Stimulated activated CD4-positive, alpha-beta T cell treated with anti-CD3 and anti-CD28 coated beads, Interleukin-12 subunit alpha, Interleukin-12 subunit beta, amount 100 ng/mL, for 4 hours (primary cell): ENCODE data around the gene DOCK1.

Experiments
- DNase-seq: peaks from one replicate; pipeline ENCODE4 v3.0.0-alpha.2; 2020

DOCK1 gene

DNA sequence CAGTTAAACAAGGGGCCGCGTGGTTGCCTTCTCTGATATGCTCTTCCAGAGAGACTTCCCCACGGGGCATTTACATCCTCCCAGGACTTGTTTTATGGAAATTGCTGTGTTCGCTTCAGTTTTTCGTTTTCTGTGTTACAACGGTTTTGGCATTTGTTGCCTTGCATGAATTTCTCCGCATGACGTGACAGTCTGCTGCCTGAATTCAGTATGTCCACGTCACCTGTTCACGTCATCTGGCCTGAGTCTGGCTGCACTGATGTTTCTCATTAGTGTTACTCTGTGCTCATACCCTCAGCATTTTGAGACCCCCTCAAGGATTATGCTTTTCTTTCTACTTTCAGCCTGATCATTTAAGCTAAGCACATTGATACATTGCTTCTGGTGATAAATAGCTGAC lies 340.2 kb downstream of the DOCK1 start:
- no peak for DNase-seq

DNA sequence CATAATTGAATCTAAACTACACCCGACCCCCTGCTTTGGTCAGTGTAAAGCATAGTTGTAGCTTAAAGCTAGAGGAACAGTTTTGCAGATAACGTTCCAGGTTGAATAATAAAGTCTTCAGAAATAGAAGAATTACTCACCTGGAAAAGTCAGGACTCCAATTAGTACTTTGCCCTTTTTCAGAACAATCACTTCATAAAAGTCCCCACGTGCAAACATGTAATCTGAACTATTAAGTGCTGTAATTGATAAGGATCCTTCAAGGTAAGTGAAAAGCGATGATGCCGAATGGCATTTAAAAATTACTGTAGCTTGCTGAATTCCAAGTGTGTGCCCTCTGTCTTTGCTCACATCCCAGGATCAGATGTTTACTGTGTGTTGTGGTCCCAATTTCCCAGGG lies 344.8 kb downstream of the DOCK1 start:
- DNase-seq = no peak

DNA sequence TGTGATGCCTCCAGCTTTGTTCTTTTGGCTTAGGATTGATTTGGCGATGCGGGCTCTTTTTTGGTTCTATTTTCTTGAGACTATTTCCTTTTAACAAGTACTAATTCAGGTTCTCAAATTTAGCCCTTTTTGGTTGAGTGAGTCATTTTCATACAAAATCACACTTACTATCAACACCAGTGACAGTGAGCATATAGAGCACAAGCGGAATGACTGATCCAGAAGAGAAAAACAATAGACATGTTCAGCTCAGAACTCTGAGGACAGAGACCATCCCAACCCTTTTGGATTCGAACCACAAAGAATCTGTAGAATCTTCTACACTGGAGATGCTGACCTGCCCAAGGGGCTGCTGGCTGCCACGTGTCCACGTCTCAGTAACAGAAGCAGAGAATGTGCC lies 347.6 kb downstream of the DOCK1 start:
- no peak for DNase-seq

DNA sequence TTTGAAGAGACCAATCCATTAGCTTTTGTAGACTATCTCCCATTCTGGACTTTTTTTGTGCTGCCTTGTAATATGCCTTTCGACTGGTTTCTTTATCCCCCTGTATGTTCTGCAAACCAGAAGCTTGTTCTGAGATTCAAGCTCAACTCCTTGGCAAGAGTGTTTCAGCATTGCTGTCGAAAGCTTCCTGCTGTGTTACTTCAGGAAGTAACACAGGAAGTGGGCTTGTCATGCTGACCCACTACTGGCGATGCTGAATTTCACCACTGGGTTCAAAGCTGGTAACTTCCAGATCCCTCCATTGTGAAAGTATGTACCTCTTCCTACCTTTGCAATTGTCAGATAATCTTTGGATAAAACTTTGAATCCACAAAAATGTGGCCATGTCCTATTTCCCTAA lies 349.0 kb downstream of the DOCK1 start:
- no peak for DNase-seq

DNA sequence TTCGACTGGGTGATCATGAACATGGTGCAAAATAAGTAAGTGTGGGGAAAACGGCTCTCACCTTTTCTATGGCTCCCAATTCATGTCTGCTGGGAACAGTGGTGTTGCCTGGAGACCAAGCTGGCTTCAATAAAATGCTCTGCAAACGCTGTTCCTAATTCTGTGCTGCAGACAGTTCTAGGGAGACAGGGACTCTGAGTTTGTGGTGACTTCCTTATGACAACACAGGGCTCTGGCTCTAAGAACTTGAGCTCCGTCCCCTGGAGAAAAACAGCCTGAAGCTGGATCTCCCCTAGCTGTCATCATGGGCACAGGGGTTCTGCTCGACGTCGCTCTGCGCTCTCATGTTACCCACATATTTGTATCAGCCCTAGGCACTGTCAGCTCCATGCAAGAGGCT lies 352.2 kb downstream of the DOCK1 start:
- DNase-seq = no peak

DNA sequence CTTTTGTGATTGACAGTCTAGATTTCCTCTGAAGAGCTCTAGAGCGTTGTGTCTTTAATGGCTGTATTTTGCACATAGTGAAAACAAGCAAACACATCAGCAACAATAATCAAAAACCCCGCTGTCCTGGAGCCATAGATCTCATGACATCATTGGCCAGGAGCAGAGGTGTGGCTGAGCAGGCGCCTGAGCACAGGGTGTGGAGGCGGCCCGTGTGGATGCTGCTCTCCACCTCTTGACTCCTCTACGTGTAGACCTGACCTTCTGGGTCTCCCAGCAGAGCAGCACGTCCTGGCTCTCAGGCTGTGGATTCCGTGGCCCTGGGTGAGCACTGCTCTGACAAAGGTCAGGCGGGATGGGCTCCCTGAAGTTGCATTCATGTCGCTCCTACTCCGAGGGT lies 354.1 kb downstream of the DOCK1 start:
- no peak for DNase-seq

DNA sequence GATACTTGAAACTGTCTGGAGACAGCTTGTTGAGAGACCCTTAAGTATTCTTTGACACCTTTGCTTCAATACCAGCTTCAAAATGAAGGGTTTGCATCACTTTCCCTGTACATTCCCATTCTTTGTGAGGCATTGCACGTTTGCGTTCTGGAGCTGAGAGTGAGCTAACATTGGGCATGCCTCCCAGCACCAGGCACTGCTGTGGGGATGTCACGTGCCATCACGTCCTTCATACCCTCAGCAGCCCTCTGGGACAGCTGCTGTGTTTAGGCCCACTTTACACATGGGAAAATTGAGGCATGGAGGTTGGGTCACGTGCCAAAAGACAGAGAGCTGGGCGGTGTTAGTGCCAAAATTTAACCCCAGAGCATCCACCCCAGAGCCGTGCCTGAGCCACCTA lies 357.4 kb downstream of the DOCK1 start:
- DNase-seq = no peak

DNA sequence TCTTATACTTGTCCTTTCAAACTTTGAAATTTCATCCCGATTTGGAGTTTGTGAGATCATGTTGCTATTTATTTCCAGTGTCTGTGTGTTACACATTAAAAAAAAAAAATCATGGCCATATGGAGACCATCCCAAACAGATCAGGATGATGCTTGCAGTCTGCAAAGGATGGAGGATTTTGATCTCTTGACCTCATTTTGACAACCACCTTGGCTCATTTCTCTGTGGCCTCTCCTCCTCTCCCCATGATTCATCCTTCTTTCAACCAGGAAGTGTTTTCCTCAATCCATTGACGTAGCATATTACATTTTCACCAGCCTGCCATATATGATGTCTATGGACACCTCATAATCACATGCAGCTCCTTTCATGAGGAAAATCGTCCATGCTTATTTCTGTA lies 360.1 kb downstream of the DOCK1 start:
- no peak for DNase-seq

DNA sequence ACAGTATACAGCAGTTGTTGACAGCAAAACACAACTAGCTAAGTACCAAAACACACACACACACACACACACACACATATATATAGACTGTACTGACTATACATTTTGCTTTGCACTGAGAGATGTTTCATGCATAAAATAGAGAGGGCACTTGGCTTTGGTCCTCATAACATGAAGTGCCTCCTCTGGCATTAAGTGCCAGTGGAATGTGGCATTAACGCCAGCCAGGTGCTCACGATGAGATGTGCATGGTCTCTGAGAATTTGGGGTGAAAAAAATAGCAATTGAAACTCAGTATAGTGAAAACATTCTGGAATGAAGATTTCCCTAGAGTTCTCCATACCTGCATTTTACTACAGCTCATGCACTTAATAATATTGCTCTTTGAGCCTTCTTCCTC lies 361.2 kb downstream of the DOCK1 start:
- no peak for DNase-seq

DNA sequence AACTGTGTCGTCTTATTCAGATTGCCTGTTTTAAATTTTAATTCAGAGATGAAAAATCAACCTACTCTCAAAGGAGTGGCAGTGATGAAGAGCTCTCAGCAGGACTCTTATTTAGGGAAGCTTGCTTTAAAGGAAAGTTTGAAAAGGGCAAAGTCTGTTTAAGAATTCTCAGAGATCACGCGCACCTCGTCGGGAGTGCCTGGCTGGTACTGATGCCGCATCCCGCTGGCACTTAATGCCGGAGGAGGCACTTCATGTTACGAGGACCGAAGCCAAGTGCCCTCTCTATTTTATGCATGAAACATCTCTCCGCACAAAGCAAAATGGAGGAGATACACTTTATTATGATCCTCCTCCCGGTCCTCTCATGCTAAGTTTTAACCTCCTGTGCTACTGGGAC lies 362.2 kb downstream of the DOCK1 start:
- DNase-seq = no peak

DNA sequence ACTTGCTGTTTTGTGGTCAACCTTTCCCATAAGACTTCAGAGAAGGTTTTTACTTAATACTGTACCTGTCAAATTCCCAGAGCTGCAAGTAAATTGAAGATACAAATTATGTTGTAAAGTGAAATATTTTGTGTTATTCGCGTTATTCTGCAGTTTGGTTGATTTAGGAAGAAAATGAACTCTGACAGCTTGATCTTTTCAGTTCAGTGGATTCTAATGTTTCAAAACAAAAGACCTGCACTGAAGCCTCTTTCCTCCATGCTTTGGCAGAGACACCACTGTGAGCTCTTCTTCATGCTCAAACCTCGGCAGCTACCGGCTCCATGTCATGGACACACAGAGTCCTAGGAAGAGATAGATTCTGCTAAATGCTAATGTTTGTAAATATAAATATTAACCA lies 366.8 kb downstream of the DOCK1 start:
- no peak for DNase-seq

DNA sequence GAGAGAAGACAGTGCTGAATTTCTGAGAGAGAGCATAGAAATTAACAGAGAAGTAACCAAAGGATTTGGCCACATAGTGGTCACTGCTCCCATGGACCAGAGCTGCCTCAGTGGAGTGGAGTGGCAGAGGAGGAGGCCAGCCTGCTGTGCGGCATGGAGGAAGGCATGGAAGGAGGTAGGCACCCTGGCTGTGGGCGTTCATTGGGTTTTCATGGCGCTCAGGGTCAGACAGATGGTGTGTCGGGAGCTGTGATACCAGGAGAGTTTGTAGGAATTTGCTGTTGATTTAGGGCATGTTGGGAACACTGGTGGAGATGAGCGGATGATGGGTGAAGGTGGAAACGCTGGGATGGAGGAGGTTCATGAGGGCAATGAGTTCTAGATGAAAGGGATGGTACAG lies 370.0 kb downstream of the DOCK1 start:
- no peak for DNase-seq

DNA sequence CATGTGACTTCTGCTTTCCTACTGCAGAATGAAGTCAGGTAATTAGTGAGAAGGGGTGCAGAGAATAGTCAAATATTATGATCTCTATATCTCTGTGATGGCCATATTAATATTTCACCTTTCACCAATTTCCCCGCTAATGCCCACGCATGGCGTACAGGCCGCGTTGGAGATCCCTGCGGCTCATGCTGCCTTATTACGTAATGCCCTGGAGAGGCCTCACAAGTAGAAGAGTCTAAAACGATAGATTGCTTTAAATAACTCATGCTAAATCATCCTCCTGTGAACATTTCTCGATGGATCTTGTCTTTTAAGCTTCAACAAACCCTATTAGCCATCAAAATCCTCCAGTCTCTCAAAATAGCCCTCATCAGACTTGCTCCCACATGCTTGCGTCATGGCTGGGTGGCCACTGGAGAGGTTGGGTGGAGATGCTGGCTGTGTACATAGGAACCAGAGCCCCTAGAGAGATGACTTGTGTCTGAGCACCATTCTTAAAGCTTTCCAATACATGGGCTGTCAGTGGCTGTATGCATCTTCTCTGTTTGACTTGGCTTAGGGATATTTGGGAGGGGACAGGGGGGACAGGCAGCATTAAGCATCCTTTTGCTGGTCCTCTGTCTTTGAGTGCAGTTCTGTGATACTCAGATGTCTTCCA lies 370.7 kb downstream of the DOCK1 start:
- no peak for DNase-seq

DNA sequence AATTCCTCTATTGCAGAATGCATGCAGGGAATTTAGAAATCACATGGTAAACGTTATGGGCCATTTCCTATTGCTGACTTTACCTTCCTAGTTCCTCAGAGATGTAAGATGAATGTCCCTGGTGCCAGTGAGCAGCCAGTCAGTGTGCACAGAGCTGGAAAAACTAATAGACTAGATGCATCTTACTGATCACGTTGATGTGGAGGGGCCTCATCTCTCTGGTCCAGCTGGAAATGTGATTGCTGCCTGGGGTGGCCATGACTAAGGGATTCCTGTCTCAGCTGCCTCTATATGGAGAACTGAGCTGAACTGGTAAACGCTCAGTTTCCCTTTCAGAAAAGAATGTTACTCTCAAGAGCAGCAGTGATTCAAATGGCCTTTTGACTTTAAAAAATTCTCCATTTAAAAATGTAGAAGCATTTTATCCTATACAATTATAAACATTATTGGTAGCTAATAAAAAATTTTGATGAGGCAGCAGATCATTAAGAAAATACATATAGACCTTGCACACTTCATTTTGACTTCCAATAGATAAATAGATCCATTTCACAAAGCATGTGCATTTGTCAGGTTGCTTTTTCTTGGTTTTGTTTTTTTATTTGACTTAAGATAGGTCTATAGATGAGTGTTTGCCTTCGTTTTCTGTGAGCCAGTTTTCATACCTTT lies 371.7 kb downstream of the DOCK1 start:
- no peak for DNase-seq

DNA sequence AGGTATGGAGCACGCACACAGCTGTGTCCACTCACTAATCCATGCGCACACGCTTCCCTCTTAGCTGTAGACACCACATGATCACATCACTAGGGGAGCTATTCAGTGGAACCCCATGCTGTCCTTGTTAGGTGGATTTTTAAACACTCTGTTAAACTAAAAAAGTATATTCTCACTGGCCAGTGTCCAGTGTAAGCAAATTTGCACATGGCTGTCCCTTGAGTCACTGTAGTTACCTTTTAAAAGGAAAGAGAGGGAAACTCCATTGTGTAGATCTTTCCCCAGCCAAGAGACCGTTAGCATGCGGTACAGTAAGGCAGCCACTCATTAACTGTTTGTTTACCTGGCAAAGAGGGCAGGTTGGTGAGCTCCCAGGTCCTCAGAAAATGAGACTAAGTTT lies 372.8 kb downstream of the DOCK1 start:
- no peak for DNase-seq

DNA sequence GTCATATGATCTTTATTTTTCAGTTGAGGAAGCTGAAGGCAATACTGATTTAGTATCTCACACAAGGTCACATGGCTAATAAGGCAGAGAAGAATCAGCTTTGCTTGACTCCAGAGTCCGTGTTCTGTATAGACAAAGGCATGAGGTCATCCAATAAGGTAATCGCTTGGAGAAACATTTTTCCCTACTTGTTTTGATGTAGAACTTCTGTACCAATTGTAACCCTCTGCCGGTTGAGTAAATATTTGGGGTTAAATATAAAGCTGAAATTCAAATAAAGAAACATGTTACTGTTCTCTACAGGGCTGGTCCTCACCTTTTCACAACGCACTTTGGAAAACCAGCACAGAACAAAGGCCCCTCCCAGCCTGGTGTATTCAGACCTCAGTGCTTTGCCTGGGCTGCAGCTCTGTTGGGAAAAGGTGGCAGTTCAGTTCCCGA lies 374.1 kb downstream of the DOCK1 start:
- no peak for DNase-seq

DNA sequence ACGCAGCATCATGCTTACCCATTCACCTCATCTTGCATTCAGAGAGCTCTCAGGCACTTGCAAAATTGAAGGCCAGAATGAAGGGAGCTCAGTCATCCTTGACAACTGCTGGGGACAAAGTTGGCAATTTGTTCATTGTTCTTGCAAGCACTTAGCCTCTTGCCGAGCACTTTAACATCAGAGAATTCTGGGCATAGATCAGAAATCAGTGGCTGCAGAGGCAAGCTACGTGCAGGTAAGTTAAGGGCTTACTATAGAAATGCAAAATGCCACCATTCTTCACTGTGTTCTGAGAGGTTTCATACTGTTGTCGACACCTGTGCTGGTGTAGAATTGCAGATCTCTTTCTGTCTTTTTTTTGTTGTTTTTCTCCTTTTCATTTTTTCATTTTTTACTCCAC lies 375.2 kb downstream of the DOCK1 start:
- DNase-seq = no peak

DNA sequence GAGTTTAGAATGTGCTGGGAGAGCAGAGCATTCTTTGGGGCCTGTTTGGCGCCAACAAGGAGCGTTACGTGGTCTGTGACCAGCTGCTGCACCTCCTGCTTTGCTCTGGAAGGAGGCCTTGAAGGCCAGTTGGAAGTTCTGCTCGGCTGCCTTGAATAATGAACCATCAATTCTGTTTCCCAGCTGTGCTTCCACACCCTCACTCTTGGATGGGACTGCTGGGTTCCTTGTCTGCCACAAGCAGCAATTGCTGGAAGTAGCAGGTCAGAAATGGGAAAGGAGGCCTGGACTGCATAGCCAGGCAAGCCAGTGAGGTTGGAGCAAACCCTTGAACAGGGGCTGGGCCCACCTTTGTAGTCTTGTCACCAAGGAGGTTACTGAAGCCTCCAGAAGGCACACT lies 377.8 kb downstream of the DOCK1 start:
- no peak for DNase-seq

DNA sequence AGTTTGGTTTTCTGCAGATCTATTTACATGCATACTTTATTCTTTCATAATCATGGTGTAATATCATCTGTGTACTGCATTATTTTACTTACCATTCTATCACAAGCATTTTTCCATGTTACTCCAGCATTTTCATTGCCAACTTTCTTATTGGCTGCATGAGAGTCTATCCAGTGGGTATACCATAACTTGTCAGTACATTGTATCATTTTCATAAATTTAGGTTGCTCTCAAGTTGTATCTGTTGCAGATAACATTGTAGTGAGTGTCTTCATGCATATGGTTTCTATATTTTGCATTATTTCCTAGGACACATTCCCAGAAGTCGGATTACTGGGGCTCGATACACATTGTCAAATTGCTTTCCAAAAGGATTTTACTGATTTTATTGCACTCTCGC lies 378.3 kb downstream of the DOCK1 start:
- DNase-seq = no peak

DNA sequence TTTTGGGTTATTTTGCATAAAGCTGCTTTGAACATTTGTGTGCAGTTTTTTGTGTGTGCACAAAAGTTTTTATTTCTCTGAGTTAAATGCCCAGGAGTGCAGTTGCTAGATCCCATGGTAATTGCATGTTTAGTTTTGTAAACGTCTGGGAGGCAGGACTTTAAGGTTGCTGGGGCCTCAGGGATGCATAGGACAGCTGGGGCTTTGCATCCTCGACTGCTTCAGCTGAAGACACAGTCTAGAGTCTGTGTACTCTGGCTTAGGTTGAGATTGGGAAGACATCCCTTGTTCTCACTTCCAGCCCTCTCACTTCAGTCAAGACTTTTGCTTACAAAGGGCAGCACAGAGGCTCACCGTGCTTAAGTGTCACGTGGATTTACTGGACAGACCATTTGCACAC lies 385.6 kb downstream of the DOCK1 start:
- DNase-seq = no peak

DNA sequence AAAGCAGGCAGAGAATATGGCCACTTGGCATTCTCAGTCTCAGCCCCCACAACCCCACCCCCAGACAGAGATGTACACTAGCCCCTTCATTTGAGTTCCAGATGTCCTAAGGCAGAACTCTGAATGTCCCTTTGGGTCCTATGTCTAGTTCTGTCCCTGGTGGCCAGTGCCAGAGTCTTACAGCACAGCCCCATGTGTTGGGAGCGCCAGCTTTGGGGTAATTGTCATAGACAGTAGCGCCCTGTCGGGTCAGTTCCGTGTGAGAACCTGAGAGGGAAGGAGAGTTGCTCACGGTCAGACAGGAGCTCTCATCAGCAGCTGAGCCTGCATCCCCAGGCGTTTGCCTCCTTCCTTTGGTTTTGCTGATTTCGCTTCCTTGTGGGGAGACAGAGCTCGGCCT lies 386.1 kb downstream of the DOCK1 start:
- no peak for DNase-seq

DNA sequence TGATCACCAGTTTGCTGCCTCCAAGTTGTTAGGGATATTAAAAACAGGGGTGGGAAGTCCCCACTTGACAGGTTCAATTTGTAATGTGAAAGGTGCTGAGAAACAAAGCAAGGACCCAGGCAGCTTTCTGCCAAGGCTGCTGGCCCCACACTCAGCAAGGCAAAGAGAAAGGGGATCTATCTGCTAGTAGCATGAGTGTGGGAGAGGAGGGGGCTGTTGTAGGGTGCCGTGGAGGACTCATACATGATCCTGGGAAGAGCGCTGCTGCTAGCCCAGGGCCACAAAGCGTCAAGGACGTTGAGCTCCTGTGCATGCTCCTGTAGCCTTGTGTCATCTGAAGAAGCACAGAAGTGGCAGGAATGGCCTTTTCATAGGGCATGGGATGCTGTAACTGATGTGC lies 387.7 kb downstream of the DOCK1 start:
- no peak for DNase-seq

DNA sequence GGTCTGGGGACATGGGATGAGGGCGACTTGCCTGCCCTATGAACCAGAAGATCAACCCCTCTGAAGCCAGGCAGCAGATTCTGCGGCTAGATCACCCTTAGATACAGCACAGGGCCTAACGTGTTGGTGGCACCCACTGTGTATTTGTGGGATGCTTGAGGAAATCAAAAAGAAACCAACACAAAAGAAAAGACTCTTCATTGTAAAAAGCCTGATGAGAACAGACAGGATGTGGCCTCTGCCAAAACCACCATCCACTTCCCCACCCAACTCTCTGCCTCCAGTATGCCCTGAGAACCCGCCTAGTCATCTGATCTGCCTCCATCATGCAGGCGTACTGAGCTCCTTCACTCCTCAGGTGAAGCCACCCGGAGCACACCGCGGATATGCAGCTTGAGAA lies 388.4 kb downstream of the DOCK1 start:
- peak; percentile 2 for DNase-seq

DNA sequence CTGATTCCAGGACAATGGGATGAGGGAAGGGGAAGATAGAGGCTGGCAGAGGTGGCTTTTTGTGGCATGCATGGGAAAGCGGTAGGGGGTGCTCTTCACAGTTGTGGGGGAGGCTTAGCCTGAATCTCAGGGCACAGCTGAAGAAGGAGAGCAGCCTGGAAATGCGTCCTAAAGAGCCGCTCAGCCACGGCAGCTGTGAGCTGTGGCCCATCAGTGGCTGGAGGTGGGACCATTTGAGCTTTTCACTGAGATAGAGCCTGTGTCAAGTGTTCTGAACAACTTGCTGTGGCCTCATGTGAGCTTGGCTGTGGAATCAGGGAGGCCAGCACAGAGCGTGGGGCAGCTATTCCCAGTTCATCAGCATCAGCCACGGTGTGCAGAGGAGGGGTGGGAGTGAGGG lies 391.5 kb downstream of the DOCK1 start:
- DNase-seq = no peak

DNA sequence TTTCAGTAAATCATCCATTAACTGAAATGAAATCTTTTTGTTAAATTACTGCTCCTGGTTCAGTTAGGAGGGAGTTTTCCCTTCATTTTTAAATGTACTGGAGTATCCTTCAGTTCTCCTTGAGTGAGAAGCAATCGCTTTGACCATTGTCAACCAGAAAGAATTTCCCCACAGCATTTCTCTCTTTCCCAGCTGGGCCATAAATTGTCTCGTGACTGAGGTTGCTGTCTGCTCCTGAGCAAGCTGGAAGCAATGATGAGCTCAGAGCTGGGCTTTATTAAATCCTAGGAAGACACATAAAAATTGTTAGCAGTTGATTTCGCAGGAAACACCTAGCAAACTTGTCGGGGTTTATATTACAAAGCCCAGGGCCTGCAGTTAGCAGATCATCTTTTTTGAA lies 393.2 kb downstream of the DOCK1 start:
- no peak for DNase-seq
